Measurements from ENCODE around the gene ANO4.
A peak's percentile ranks its signal among the peaks of the same experiment; 100 is the strongest.

Gene ANO4

DNA sequence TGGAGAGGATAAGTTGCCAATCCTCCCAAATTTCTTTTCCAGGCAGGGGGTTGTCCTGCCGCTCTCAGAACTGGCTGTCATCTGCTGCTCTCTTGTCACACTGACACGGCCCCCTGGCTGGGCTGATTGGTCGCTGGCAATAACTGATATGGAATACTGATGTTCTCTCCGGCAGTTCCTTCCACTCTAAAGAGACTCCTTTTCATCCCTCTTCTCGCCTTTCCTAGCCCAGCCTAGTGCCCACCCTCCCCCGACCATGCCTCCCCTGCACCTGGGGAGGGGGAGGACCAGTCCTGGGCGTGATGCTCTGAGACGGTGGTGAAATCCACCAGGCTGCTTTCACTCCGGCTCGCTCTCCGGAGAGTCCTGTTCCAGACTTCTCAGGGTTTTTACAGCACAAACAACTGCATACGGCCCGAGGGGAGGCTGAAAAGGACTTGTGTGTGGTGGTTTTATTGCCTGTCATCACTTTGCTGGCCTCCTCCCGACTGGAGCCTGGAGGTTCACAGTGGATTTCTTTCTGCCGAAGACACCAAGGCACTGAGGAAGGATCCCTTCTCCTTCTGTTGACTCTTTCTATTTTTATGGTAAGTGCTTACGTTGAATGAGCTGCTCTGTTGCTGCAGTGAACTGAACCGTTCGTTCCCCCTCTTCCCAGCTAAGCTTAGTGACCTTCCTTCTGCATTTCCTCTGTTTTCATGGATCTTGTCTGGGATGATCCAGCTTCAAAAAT lies at the start of gene ANO4:
ANO4 (plus strand) TSS at position 336 of the 733 bp plus-strand sequence. CDS start 107,010 bp downstream, outside the sequence.
- peak in 10 of 14 donors; percentile 5 to 91 (median 39) for DNase-seq

- no peak for DNase-seq
Measured at GRCh38 chr12:100745378-100746071, 49.1 kb upstream of the ANO4 start.

DNA sequence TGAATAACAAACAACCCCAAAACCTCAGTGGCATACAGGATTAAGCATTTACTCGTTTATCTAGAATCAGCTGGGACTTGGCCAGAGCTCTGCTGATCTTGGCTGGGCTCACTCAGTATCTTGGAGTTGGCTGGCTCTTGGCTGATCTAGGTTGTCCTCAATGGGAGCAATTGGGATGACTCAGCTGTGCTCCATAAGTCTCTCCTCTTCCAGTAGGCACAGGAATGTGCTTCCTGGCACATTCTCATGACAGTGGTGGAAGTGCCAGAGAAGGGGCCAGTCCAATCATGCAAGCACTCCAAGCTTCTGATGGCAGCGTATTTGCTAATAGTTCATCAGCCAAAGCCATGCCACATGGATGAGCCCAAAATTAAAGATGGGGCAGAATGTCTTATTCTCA lies 41.7 kb upstream of the ANO4 start:
- no peak for DNase-seq

GRCh38 chr12:100753837-100754236 lies 40.7 kb upstream of the ANO4 start:
- DNase-seq, result no peak

GRCh38 chr12:100755186-100755585 lies 39.4 kb upstream of the ANO4 start:
- DNase-seq, result no peak

DNA sequence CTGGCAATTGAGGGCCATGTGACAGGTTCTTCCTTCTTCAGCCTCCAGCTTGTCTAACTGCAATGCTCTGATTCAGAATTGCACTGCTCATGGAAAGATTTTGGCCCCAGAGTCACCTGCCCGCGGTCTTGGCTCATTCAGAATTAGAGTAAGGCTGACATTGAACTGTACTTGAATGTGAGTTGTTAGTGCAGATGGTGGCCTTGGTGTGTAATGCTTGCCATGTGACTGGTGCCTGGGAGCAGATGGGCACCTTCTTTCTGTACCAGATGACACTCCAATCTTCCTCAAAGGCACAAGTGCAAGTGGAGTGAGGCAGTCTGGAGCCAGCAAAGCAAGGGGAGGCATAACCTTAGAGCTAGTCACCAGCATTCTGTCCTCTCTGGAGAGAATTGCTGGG lies 36.5 kb upstream of the ANO4 start:
- DNase-seq, result peak in 2 of 14 donors; percentile 9 to 12

GRCh38 chr12:100767371-100767770 lies 27.2 kb upstream of the ANO4 start:
- no peak for DNase-seq

DNA sequence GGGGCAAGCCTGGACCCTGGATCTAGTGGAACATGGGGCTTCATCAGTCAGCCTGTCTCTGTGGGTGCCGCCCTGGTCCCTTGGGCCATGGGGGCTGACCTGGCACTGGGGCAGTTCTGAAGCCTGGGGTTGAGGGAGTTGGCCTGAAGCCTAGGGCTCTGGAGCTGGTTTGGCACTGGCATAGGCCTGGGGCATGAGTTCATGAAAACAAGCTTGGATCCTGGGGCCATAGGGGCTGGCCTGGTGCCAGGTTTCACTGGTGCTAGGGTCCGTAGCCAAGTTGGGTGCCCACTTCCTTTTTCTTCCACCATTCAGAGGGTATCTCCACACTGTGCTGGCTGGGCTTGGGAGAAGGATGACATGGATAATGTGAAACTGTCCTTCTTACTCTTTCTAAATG lies 26.6 kb upstream of the ANO4 start:
- no peak for DNase-seq

DNA sequence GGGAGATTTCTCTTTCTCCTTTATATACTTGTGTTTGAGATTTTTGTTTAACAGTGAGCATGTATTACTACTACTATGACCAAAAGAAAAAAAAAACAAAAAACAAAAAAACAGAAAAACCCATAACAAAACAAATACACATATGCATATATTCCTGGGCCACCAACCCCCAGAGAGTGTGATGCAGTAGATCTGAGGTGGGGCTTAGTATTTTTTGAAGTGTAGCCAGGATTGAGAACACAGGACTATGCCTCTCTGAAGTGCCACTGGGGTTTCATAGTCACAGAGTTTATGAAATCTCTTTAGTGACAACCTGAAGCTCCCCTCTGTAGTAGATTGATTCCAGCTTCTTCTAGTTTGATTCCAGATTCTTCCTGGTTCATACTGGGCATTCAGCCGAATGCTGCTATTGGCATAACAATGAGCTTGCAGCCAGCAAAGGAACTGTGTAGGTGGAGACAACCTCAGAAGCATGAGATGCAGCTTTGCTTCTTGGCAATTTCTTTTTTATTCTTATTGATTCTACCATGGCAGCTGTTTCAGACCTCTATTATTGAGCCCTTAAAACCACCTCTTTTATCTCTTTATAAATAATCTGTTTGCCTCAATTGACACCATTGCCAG lies 15.5 kb upstream of the ANO4 start:
- no peak for DNase-seq

- no peak for DNase-seq
Measured at GRCh38 chr12:100789146-100789545, 5.4 kb upstream of the ANO4 start.

GRCh38 chr12:100789975-100790374 lies 4.6 kb upstream of the ANO4 start:
- DNase-seq, result no peak

DNA sequence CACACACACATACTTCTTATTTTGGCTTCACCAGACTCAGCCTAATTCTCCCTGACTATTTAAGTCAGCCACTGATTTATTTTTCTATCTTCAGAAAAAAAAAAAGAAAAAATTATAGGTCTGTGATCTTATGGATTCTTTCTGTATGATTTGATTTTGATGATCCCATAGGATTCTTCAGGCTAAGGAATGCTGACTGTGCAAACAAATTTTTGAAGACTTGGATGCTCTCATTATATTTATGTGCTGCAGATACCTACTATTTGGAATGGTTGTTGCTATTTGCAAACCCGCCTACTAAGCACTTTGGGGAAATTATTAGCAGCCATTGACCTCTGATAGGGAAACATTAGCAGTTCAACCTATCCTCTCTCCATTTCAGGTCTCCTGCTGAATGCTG lies 4.0 kb upstream of the ANO4 start:
- no peak for DNase-seq

DNA sequence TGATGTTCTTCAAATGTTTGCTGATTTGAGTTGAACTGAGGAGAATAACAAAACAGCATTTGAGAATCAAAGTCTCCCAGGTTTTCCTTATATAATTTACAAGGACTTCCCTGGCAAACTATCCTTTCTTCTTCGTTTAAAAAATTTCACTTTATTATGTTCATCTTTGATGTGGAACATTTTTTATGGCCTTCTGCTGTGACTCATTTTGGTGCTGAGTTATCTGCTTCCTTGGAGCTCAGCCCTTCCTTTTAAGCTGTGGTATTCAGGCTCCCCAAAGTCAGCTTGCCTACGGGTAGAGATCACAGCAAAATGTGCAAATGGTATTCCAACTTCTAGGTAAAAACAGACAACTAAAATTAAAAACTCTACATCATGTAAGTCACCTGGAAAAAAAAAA lies 1.4 kb upstream of the ANO4 start:
- no peak for DNase-seq

DNA sequence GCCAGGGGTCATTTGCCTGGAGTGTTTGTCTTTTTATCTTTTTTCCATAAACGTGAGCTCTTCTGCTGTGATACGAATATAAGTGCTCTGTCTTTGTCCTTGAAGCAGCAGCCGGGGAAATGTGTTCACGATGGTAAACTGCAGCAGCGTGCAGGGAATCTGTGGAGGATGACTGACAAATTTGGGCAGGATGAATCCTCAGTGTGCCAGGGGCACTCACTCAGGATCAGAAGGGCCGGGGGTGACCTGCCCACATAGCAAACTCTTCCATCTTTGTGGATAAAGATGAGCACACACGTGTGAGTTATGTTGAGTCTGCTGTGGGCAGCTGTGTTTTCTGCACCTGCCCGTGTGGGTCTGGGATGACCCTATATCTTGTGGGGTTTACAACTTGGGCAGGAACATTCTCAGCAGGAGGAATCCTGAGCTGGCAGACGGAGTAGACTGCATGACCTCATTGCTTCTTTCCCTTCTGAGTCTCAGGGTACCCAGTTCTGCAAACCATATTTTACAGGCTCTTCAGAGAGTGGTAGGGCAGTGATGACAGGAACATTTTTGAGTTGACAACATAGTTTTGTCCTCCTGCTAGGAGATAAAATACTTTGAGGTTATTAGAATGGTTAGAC lies 711 bp downstream of the ANO4 start:
- DNase-seq, result peak in 5 of 14 donors; percentile 17 to 47 (median 25)

GRCh38 chr12:100795800-100796179 lies 1.2 kb downstream of the ANO4 start:
- DNase-seq, result peak in 1 of 14 donors; percentile 46

DNA sequence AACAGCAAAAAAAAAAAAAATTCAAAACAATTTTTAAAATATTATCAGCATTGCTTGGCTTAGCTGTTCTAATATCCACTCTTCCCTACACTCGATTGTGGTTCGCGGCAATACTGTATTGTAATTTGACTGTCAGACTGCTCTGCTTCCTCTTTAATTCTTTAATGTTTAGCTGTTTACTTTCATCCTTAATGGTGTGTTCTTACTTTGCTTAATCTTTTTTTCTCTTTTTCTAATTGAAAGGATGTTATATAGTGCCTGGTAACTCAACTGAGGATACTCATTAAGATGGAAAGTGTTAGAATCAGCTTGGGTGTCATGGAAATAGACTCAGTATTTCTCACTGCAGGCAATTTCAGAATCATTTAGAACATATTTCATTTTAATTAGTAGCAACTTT lies 2.0 kb downstream of the ANO4 start:
- DNase-seq, result no peak

DNA sequence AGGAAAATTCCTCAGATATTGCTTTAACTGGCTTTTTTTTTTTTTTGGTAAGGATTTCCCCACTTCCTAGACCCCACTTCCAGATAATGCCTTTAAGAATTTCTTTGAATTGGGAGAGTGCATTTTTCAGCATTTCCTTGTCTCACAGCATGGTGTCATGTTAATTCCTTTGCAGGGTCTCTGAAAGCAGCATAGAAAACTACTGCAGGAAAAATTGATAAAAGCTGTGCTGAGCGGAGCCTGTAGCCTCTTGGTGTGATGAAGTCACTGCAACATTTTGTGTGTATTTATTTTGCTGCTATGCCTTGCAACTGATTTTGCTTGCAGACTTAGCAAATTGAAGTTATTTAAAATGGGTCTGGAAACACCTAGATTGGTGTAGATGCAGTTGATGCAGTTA lies 2.7 kb downstream of the ANO4 start:
- DNase-seq, result peak in 2 of 14 donors; percentile 5 to 22

- no peak for DNase-seq
Measured at GRCh38 chr12:100797786-100798185, 3.2 kb downstream of the ANO4 start.

- DNase-seq, result peak in 1 of 14 donors; percentile 39
Measured at GRCh38 chr12:100798286-100799160, 3.9 kb downstream of the ANO4 start.

- DNase-seq, result peak in 4 of 14 donors; percentile 18 to 38 (median 24)
Measured at GRCh38 chr12:100799770-100800169, 5.2 kb downstream of the ANO4 start.

DNA sequence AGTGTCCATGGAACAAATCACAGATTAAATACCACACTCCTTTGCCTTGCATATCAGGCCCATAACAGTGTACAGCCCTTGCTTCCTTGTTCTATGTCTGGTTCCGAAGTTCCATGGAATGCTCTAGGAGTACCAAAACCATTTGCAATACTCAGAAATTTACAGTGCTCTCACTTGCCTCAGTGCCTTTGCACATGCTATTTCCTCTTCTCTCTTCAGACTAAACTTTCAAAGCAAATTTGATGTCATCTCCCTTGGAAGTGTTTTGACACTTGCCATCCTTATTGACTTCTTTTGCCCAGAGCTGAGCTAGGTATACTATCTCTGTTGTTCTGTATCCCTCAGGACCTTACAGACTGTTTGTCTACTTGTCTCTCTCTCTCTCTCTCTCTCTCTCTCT lies 6.1 kb downstream of the ANO4 start:
- DNase-seq, result no peak

DNA sequence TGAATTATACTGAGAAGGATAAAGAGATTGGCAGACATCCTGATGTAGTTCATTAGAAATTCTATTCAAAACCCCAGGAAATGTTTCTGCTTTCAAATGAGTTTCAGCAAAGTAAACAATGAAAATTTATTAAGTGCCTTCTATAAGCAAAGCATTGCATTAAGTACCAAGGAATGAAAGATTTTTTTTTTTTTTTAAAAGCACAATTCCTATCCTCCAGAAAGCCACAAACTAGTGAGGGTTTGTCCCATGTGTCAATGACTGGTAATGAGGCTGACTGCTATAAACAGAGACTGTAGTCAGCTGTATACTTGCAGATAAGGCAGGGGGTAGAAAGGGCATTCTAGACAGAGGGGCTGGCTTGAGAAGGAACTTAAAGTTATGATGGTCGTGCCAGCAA lies 6.7 kb downstream of the ANO4 start:
- no peak for DNase-seq

Measured in C1 segment of cervical spinal cord (tissue), 14 donors.